Dedifferentiated amniotic fluid mesenchymal stem cell (primary cell): ENCODE data around the gene GIPC3.

Experiments used
- DNase-seq: peaks from one replicate; pipeline ENCODE4 v3.0.0-alpha.2; 2016; ENCODE audit errors: extremely low spot score

Gene GIPC3

DNA sequence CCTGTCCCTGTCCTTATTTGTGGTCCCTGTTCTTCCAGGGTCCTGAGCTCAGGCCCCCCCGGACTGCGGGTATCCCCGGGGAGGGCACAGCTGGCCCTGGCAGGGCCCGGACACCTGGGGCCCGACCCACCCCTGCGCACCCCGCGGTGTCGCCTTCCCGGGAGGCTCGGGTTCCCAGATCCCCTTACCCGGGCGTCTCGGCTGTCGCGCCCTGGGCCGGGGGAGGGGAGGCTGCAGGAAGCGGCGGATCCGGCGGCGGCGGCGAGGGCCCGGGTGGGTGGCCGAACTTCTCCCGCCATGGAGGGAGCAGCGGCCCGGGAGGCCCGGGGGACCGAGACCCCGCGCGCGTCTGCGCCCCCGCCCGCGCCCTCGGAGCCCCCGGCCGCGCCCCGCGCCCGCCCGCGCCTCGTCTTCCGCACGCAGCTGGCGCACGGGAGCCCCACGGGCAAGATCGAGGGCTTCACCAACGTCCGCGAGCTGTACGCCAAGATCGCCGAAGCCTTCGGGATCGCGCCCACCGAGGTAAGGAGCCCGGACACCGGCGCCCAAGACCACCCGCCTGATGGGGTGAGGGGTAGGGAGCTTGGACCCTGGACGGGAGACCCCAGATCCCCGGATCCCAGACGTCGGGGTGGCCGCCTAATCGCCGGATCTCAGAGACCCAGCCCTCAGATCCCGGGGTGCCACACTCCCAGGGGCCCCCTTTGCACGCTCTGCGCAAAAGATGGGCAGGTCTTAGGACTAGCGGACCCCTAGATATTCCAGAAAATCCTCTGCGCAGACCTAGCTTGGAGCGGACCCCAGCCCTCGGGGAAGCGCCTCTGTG is at the start of gene GIPC3:
GIPC3 (plus strand) TSS at position 178 of the 826 bp plus-strand sequence; CDS start at position 298, 120 bp downstream.
- no peak for DNase-seq

- DNase-seq, result no peak
Observed at GRCh38 chr19:3535563-3535965, 49.7 kb upstream of the GIPC3 start.

DNA sequence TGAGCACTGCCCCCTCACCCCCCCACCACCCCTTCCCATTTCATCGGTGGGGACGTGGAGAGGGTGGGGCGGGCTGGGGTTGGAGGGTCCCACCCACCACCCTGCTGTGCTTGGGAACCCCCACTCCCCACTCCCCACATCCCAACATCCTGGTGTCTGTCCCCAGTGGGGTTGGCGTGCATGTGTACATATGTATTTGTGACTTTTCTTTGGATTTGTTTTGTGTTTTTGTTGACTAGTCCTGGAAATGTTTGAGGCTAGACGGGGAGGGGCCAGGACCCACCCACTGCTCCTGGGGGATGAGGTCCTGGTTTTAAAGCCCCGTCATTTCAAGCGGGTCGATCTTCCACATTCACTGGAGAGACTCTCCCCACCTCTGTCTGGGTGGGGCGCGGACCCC is 49.3 kb upstream of the GIPC3 start:
- no peak for DNase-seq

GRCh38 chr19:3536429-3537100 is 48.7 kb upstream of the GIPC3 start:
- no peak for DNase-seq

- DNase-seq, result no peak
Observed at GRCh38 chr19:3537101-3537437, 48.2 kb upstream of the GIPC3 start.

GRCh38 chr19:3537438-3538240 is 47.6 kb upstream of the GIPC3 start:
- no peak for DNase-seq

GRCh38 chr19:3538258-3538929 is 46.9 kb upstream of the GIPC3 start:
- no peak for DNase-seq

- DNase-seq, result no peak
Observed at GRCh38 chr19:3538965-3539755, 46.1 kb upstream of the GIPC3 start, which contains the start of gene TEKTIP1. Gene TEKTIP1, plus strand, starts transcription at chr19:3539174. Its CDS starts 4 bp downstream, at chr19:3539178.

- no peak for DNase-seq
Observed at GRCh38 chr19:3539756-3540118, 45.5 kb upstream of the GIPC3 start.

GRCh38 chr19:3543150-3544057 is 41.9 kb upstream of the GIPC3 start:
- no peak for DNase-seq

DNA sequence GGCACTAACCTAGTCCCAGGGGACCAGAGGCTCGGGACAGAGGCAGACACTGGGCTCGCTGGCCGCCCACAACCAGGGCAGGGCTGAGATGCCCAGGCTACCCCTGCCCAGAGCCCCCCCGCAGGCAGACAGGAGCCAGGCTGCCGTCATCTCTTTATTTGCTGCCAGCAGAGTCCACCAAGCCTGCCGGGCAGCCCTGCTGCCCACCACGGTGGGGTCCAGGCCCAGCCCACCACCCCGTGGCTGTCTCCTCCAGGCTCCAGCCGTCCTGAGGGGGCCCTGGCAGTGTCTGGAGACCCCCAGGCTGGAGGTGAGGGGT is 41.3 kb upstream of the GIPC3 start:
- no peak for DNase-seq

DNA sequence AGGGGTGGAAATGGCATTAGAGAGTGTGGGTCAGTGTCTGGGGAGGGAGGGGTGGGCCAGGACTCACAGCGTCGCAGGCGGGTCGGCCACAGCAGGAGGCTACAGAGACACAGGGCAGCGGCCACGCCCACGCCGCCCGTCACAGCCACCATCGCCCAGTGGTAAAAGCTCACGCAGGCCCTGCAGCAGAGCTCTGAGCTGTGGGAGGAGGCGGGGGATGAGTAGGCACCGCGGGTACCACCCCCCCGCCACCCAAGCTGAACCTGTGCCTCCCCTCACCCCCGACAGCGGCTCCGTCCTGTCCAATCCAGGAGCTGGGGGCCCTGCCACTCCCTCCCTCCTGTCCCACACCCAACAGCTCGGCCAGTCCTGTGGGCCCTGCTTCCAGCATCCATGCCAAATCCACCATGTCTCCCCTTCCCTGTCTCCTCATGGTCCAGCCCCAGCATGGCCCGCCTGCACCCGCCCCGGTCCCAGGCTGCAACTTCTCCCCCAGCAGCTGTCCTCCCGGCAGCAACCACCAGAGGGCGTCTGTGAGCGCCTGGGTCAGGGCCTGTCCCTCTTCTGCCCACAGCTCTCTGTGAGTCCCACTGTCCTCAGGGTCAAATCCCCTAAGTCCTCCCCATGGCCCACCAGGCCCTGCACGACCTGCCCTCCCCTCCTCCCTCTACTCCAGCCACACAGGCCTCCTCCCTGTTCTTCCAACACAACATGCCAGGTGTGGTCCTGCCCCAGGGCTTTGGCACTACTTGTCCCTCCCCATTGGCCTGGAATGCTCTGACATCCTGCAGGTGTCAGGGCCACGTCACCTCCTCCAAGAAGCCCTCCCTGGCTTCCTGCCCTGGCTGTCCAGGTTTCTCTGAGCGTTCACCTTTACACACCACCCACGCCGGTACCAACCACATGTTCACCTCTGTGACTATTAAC is 40.3 kb upstream of the GIPC3 start:
- DNase-seq, result peak; percentile 26

GRCh38 chr19:3545669-3546034 is 39.6 kb upstream of the GIPC3 start:
- DNase-seq, result no peak

DNA sequence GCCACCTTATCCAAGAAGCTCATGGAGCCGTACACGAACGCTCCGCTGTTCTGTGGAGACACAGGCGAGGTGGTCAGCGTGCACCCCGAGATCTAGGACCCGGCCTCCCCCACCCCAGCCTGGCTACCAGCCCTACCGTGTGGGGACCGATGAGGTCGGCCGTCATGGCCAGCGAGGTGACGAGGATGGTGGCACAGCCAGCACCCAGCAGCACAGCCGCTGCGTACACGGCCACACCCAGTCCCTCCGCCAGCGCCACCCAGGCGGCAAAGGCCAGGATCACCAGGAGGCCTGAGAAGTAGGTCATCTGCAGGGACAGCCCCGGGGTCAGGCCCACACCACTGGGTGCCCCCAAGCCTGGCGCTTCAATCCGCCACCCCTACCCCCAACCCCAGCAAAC is 39.2 kb upstream of the GIPC3 start:
- DNase-seq, result no peak

DNA sequence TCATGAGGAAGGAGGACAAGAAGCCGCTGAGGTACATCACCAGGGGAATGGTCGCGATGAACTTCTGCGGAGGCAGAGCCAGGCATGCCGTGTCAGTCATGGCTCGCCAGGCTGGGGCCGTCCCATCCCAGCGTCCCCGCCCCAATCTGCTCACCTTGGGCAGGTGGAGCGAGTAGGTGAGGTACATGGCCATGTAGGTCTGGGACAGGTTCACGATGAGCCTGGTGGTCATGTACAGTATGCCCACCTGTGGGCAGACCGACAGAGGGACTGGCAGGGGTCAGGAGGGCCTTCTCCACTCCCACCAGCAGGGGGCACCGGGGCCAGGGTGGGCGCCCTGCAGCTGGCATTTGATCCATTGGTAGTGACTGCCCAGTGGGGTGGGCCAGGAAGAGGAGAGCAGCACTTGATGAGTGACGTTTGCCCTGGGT is 38.0 kb upstream of the GIPC3 start:
- no peak for DNase-seq

GRCh38 chr19:3547767-3548282 is 37.5 kb upstream of the GIPC3 start:
- no peak for DNase-seq

DNA sequence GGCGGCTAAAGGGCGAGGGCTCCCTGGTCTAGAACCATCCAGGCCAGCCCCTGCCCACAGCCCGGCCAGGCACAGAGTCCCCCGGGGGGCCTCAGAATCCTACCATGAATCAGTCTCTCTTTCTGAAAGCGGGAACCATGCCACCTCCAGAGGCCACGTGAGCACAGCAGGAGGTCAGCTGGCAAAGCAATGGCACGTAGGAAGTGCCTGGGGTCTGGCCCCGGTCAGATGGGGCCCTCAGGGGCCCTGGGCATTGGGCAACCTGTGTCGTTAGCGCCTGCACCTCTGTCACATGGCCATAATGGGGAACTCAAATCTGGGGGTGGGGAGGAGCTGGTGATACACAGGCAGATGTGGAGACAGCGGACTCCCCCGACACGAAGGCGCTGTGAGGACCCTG is 36.7 kb upstream of the GIPC3 start:
- DNase-seq, result no peak

GRCh38 chr19:3549816-3550215 is 35.5 kb upstream of the GIPC3 start:
- DNase-seq, result no peak
